ENCODE data around the gene TRMT44.
"Not testable (repeated sequence)": the region's sequence is repeated elsewhere in the genome, so short reads cannot be mapped to it uniquely, and the experiment has no call there.

The TRMT44 gene

GRCh38 chr4:8440492-8441311 lies at the start of gene TRMT44, which contains the start of gene ACOX3:
Gene TRMT44 (plus strand): TSS chr4:8440777. CDS start chr4:8440823, 46 bp downstream.
Gene ACOX3 (minus strand): TSS chr4:8440723. CDS start chr4:8416521, 24,202 bp downstream.
- DNase-seq (ENCODE audit: low read depth in 2 of 2) = peak; percentile 86 to 92

- no peak for DNase-seq (ENCODE audit: low read depth in 2 of 2)
These were observed 49.5 kb upstream of the TRMT44 start for GRCh38 chr4:8391071-8391470.

GRCh38 chr4:8391972-8392371 lies 48.6 kb upstream of the TRMT44 start:
- DNase-seq (ENCODE audit: low read depth in 2 of 2) = no peak

GRCh38 chr4:8392591-8393190 lies 47.9 kb upstream of the TRMT44 start:
- no peak for DNase-seq (ENCODE audit: low read depth in 2 of 2)

- no peak for DNase-seq (ENCODE audit: low read depth in 2 of 2)
These were observed 47.0 kb upstream of the TRMT44 start for GRCh38 chr4:8393593-8394038.

GRCh38 chr4:8394061-8394519 lies 46.5 kb upstream of the TRMT44 start:
- no peak for DNase-seq (ENCODE audit: low read depth in 2 of 2)

GRCh38 chr4:8394806-8395205 lies 45.8 kb upstream of the TRMT44 start:
- no peak for DNase-seq (ENCODE audit: low read depth in 2 of 2)

- no peak for DNase-seq (ENCODE audit: low read depth in 2 of 2)
These were observed 44.9 kb upstream of the TRMT44 start for GRCh38 chr4:8395504-8396296.

- DNase-seq (ENCODE audit: low read depth in 2 of 2) = no peak
These were observed 43.7 kb upstream of the TRMT44 start for GRCh38 chr4:8396762-8397406.

- no peak for DNase-seq (ENCODE audit: low read depth in 2 of 2)
These were observed 42.2 kb upstream of the TRMT44 start for GRCh38 chr4:8398347-8398746.

- no peak for DNase-seq (ENCODE audit: low read depth in 2 of 2)
These were observed 41.3 kb upstream of the TRMT44 start for GRCh38 chr4:8399298-8399697.

- DNase-seq (ENCODE audit: low read depth in 2 of 2) = no peak
These were observed 39.8 kb upstream of the TRMT44 start for GRCh38 chr4:8400632-8401325.

GRCh38 chr4:8401665-8402064 lies 38.9 kb upstream of the TRMT44 start:
- DNase-seq (ENCODE audit: low read depth in 2 of 2) = no peak

- no peak for DNase-seq (ENCODE audit: low read depth in 2 of 2)
These were observed 38.4 kb upstream of the TRMT44 start for GRCh38 chr4:8402181-8402597.

GRCh38 chr4:8402640-8403039 lies 37.9 kb upstream of the TRMT44 start:
- DNase-seq (ENCODE audit: low read depth in 2 of 2) = no peak

- DNase-seq (ENCODE audit: low read depth in 2 of 2) = peak; percentile 29 to 44
These were observed 37.3 kb upstream of the TRMT44 start for GRCh38 chr4:8403173-8403753.

GRCh38 chr4:8403976-8404375 lies 36.6 kb upstream of the TRMT44 start:
- DNase-seq (ENCODE audit: low read depth in 2 of 2) = no peak

GRCh38 chr4:8404791-8405515 lies 35.6 kb upstream of the TRMT44 start:
- no peak for DNase-seq (ENCODE audit: low read depth in 2 of 2)

GRCh38 chr4:8405516-8405875 lies 35.1 kb upstream of the TRMT44 start:
- DNase-seq (ENCODE audit: low read depth in 2 of 2) = no peak

- not testable (repeated sequence) for DNase-seq (ENCODE audit: low read depth in 2 of 2)
These were observed 33.7 kb upstream of the TRMT44 start for GRCh38 chr4:8406887-8407286.
